HUES48 (cell line): Measurements from ENCODE around the gene XIRP1.
"Not testable (repeated sequence)": the region's sequence is repeated elsewhere in the genome, so short reads cannot be mapped to it uniquely, and the experiment has no call there.

ENCODE experiments used
- H3K27ac ChIP-seq: one replicate; pipeline ENCODE4 v1.7.0; 2013; ENCODE audit warnings: low read depth, low read length, inconsistent platforms
- H3K27me3 ChIP-seq: 2 replicates; pipeline ENCODE4 v1.6.1; 2013; ENCODE audit warnings: mild to moderate bottlenecking, low read length; ENCODE audit not compliant: control insufficient read depth, insufficient read depth
- H3K36me3 ChIP-seq: 2 replicates; pipeline ENCODE4 v1.6.1; 2013; ENCODE audit warnings: low read length; ENCODE audit not compliant: control insufficient read depth, insufficient read depth
- H3K4me1 ChIP-seq: 2 replicates; pipeline ENCODE4 v1.6.1; 2013; ENCODE audit warnings: mild to moderate bottlenecking, low read length; ENCODE audit not compliant: control insufficient read depth, insufficient read depth
- H3K4me3 ChIP-seq: 2 replicates; pipeline ENCODE4 v1.5.1; 2013; ENCODE audit warnings: mild to moderate bottlenecking, low read depth, low read length
- H3K9ac ChIP-seq: 2 replicates; pipeline ENCODE4 v1.6.1; 2013; ENCODE audit warnings: mild to moderate bottlenecking, low read depth, low read length, moderate library complexity
- H3K9me3 ChIP-seq: 2 replicates; pipeline ENCODE4 v1.6.1; 2013; ENCODE audit warnings: low read length; ENCODE audit not compliant: control insufficient read depth, insufficient read depth

XIRP1 gene

GRCh38 chr3:39192490-39193092 is at the start of gene XIRP1:
TSS of gene XIRP1 (minus strand) at chr3:39192595. CDS start at chr3:39189445, 3,150 bp downstream.
- H3K27ac ChIP-seq: no peak within 1 kb of the TSS
- no peak within 1 kb of the TSS for H3K4me3 ChIP-seq
- H3K4me1 ChIP-seq: no peaks in the 10 kb centered on the region
- no peaks in the 10 kb centered on the region for H3K27me3 ChIP-seq
- no peaks in the 10 kb centered on the region for H3K9me3 ChIP-seq
- no peaks in the 10 kb centered on the region for H3K36me3 ChIP-seq
- H3K9ac ChIP-seq: no peak within 1 kb of the TSS

GRCh38 chr3:39241561-39241960 is 49.2 kb upstream of the XIRP1 start:
- no peak overlapping the region for H3K9ac ChIP-seq
- H3K27me3 ChIP-seq: no peaks in the 10 kb centered on the region
- H3K4me1 ChIP-seq: no peaks in the 10 kb centered on the region
- H3K27ac ChIP-seq: no peak overlapping the region
- H3K4me3 ChIP-seq: no peak overlapping the region
- no peaks in the 10 kb centered on the region for H3K36me3 ChIP-seq
- no peaks in the 10 kb centered on the region for H3K9me3 ChIP-seq

GRCh38 chr3:39237027-39237426 is 44.6 kb upstream of the XIRP1 start:
- Histone ChIP-seq H3K27ac (no peak overlapping the region), H3K27me3 (no peaks in the 10 kb centered on the region), H3K36me3 (no peaks in the 10 kb centered on the region), H3K4me3 (no peak overlapping the region), H3K9me3 (no peaks in the 10 kb centered on the region), H3K9ac (no peak overlapping the region), H3K4me1 (no peaks in the 10 kb centered on the region)

GRCh38 chr3:39234651-39235050 is 42.3 kb upstream of the XIRP1 start:
- H3K4me3 ChIP-seq: no peak overlapping the region
- H3K27ac ChIP-seq: no peak overlapping the region

GRCh38 chr3:39232859-39233258 is 40.5 kb upstream of the XIRP1 start:
- Histone ChIP-seq H3K4me3 (no peak overlapping the region), H3K36me3 (no peaks in the 10 kb centered on the region), H3K27me3 (no peaks in the 10 kb centered on the region)

More at GRCh38 chr3:39234651-39235050, 42.3 kb upstream of the XIRP1 start:
- Histone ChIP-seq H3K9ac (no peak overlapping the region), H3K27me3 (no peaks in the 10 kb centered on the region), H3K4me1 (no peaks in the 10 kb centered on the region), H3K36me3 (no peaks in the 10 kb centered on the region), H3K9me3 (no peaks in the 10 kb centered on the region)

GRCh38 chr3:39230453-39230852 is 38.1 kb upstream of the XIRP1 start:
- no peaks in the 10 kb centered on the region for H3K27me3 ChIP-seq
- H3K9me3 ChIP-seq: no peaks in the 10 kb centered on the region; the same call in 1 of the 2 replicates

More at GRCh38 chr3:39232859-39233258, 40.5 kb upstream of the XIRP1 start:
- H3K27ac ChIP-seq: no peak overlapping the region
- H3K9ac ChIP-seq: no peak overlapping the region
- no peaks in the 10 kb centered on the region for H3K4me1 ChIP-seq
- no peaks in the 10 kb centered on the region for H3K9me3 ChIP-seq

GRCh38 chr3:39228496-39228895 is 36.1 kb upstream of the XIRP1 start:
- no peak overlapping the region for H3K27ac ChIP-seq
- H3K27me3 ChIP-seq: no peaks in the 10 kb centered on the region
- no peak overlapping the region for H3K9ac ChIP-seq

More at GRCh38 chr3:39230453-39230852, 38.1 kb upstream of the XIRP1 start:
- Histone ChIP-seq H3K9ac (no peak overlapping the region), H3K4me1 (no peaks in the 10 kb centered on the region), H3K27ac (no peak overlapping the region), H3K36me3 (no peaks in the 10 kb centered on the region), H3K4me3 (no peak overlapping the region)

GRCh38 chr3:39227596-39227995 is 35.2 kb upstream of the XIRP1 start:
- not testable (repeated sequence) for H3K27ac ChIP-seq, H3K9ac ChIP-seq, H3K4me3 ChIP-seq, H3K27me3 ChIP-seq, H3K4me1 ChIP-seq, H3K36me3 ChIP-seq, H3K9me3 ChIP-seq

More at GRCh38 chr3:39228496-39228895, 36.1 kb upstream of the XIRP1 start:
- Histone ChIP-seq H3K4me3 (no peak overlapping the region), H3K36me3 (no peaks in the 10 kb centered on the region), H3K4me1 (no peaks in the 10 kb centered on the region), H3K9me3 (no peaks in the 10 kb centered on the region; the same call in 1 of the 2 replicates)

GRCh38 chr3:39226106-39226741 is 33.8 kb upstream of the XIRP1 start:
- no peaks in the 10 kb centered on the region for H3K27me3 ChIP-seq
- H3K36me3 ChIP-seq: no peaks in the 10 kb centered on the region
- H3K9ac ChIP-seq: no peak overlapping the region
- H3K4me3 ChIP-seq: no peak overlapping the region
- no peaks in the 10 kb centered on the region for H3K4me1 ChIP-seq
- H3K27ac ChIP-seq: no peak overlapping the region
- no peaks in the 10 kb centered on the region; the same call in 1 of the 2 replicates for H3K9me3 ChIP-seq

GRCh38 chr3:39224288-39224687 is 31.9 kb upstream of the XIRP1 start:
- no peaks in the 10 kb centered on the region for H3K27me3 ChIP-seq
- H3K9ac ChIP-seq: no peak overlapping the region
- no peaks in the 10 kb centered on the region for H3K4me1 ChIP-seq
- H3K9me3 ChIP-seq: no peaks in the 10 kb centered on the region; the same call in 1 of the 2 replicates
- no peak overlapping the region for H3K27ac ChIP-seq
- H3K36me3 ChIP-seq: no peaks in the 10 kb centered on the region
- no peak overlapping the region for H3K4me3 ChIP-seq

- no peak overlapping the region for H3K9ac ChIP-seq
- no peaks in the 10 kb centered on the region; the same call in 1 of the 2 replicates for H3K9me3 ChIP-seq
- H3K4me3 ChIP-seq: no peak overlapping the region
- no peaks in the 10 kb centered on the region for H3K36me3 ChIP-seq
- no peaks in the 10 kb centered on the region for H3K4me1 ChIP-seq
- no peak overlapping the region for H3K27ac ChIP-seq
- no peaks in the 10 kb centered on the region for H3K27me3 ChIP-seq
Observed at GRCh38 chr3:39222939-39223338, 30.5 kb upstream of the XIRP1 start.
